Thyroid gland (tissue), 4 donors: ENCODE results near the gene HID1. TPM values are rescaled to one million over a fixed set of nuclear protein-coding genes. Genes with fewer than 3 reads are reported as not detected.

ENCODE experiments used
- DNase-seq, 2 donors: peaks; one replicate each; pipeline ENCODE4 v3.0.0-alpha.2; 2019
- H3K27ac ChIP-seq, 3 donors: fragments of 200-600 bp; sonication (generic); 1 replicate in 2 of 3; 2 replicates in 1 of 3; pipeline ENCODE4 v1.5.1; 2016 to 2019; ENCODE audit warnings: mild to moderate bottlenecking in 1 of 3, moderate library complexity in 1 of 3
- H3K27me3 ChIP-seq: fragments of 200-600 bp; sonication (generic); one replicate; pipeline ENCODE4 v1.5.1; 2019
- H3K36me3 ChIP-seq, 2 donors: fragments of 200-600 bp; sonication (generic); one replicate each; pipeline ENCODE4 v1.5.1; 2016 to 2019
- H3K4me1 ChIP-seq, 2 donors: fragments of 200-600 bp; sonication (generic); one replicate each; pipeline ENCODE4 v1.5.1; 2017 to 2019
- H3K4me3 ChIP-seq, 3 donors: fragments of 200-600 bp; sonication (generic); replicated peaks in 1 of 3; 1 replicate in 2 of 3; 2 replicates in 1 of 3; pipeline ENCODE4 v1.5.1; 2016; ENCODE audit warnings: mild to moderate bottlenecking in 1 of 3
- H3K9me3 ChIP-seq: fragments of 200-600 bp; sonication (generic); one replicate; pipeline ENCODE4 v1.5.1; 2017
- CTCF ChIP-seq, 6 experiments: fragments of 200-600 bp in 3 of 6; fragments of 450-650 bp in 3 of 6; sonication (generic) in 3 of 6; IDR thresholded peaks; one replicate each; pipeline ENCODE4 v1.5.1; 2016 to 2019; ENCODE audit warnings: antibody characterized with exemption in 6 of 6, mild to moderate bottlenecking in 2 of 6, inconsistent platforms in 1 of 6, moderate library complexity in 1 of 6
- POLR2A ChIP-seq, 2 donors: fragments of 450-650 bp; IDR thresholded peaks; one replicate each; pipeline ENCODE4 v1.6.1; 2017; ENCODE audit warnings: antibody characterized with exemption in 2 of 2, mild to moderate bottlenecking in 2 of 2, moderate library complexity in 1 of 2
- WGBS, 2 donors: methylation state at CpG; one replicate each; pipeline ENCODE4 v1.1.5; 2017; 5-methylcytosine and 5-hydroxymethylcytosine counted together
- intact Hi-C: fragments of 100-400 bp; cut with DNase I; formaldehyde crosslinking; loops from one replicate; pipeline ENCODE4 v1.15.1; 2023
- total RNA-seq, 4 donors: library from RNA; depleted of rRNA; stranded (reverse); fragments of >200 nt; gene quantifications; one replicate each; pipeline ENCODE4 v1.2.3, GENCODE V29; 2016

HID1 gene
- total RNA-seq, 4 donors from 2014 or later, result 19.4 to 27.4 (median 21.3) TPM

GRCh38 chr17:74981979-74982662, 9.6 kb upstream of the HID1 start:
- TF ChIP-seq POLR2A (IDR thresholded peaks at IDR 0.05) (peak in 1 of 2 donors; percentile 90), CTCF (IDR thresholded peaks at IDR 0.05) (peak in 2 of 6 experiments; percentile 6 to 10)
- Histone ChIP-seq H3K4me1 (peaks cover 17 to 25% of the 10 kb centered on the region in 2 donors), H3K36me3 (no peaks in the 10 kb centered on the region), H3K4me3 (peak overlapping the region; percentile 23 to 58 (median 43)), H3K9me3 (no peaks in the 10 kb centered on the region), H3K27ac (peak overlapping the region; percentile 45 to 89 (median 79)), H3K27me3 (no peaks in the 10 kb centered on the region)
- peak; percentile 80 to 83 for DNase-seq
- intact Hi-C loops, result no loop called here
- WGBS, 2 donors, result 0 to 1% methylated on average over 12 to 22 of the region's 61 CpGs

GRCh38 chr17:74981318-74981978, 8.9 kb upstream of the HID1 start:
- DNase-seq, result no peak
- H3K4me1 ChIP-seq, result peaks cover 13 to 19% of the 10 kb centered on the region in 2 donors
- H3K27ac ChIP-seq, result peak overlapping the region; percentile 45 to 89 (median 79)
- H3K36me3 ChIP-seq, result no peaks in the 10 kb centered on the region
- no peaks in the 10 kb centered on the region for H3K27me3 ChIP-seq
- intact Hi-C loops, result no loop called here
- no peak for TF ChIP-seq POLR2A (IDR thresholded peaks at IDR 0.05)
- TF ChIP-seq CTCF (IDR thresholded peaks at IDR 0.05), result no peak
- 54 to 60% methylated on average over 16 of the region's 16 CpGs for WGBS, 2 donors
- peak overlapping the region; percentile 23 to 58 (median 43) for H3K4me3 ChIP-seq
- no peaks in the 10 kb centered on the region for H3K9me3 ChIP-seq

GRCh38 chr17:74979408-74980146, 7.0 kb upstream of the HID1 start:
- no peak overlapping the region for H3K4me3 ChIP-seq
- WGBS, 2 donors, result 79 to 80% methylated on average over 17 of the region's 17 CpGs
- no peaks in the 10 kb centered on the region for H3K27me3 ChIP-seq
- DNase-seq, result no peak
- H3K4me1 ChIP-seq, result peaks cover 13 to 19% of the 10 kb centered on the region in 2 donors
- H3K36me3 ChIP-seq, result no peaks in the 10 kb centered on the region
- no peak overlapping the region for H3K27ac ChIP-seq
- intact Hi-C loops, result no loop called here
- no peaks in the 10 kb centered on the region for H3K9me3 ChIP-seq
- TF ChIP-seq POLR2A (IDR thresholded peaks at IDR 0.05) (no peak), CTCF (IDR thresholded peaks at IDR 0.05) (no peak)

GRCh38 chr17:74978240-74978639, 5.7 kb upstream of the HID1 start:
- Histone ChIP-seq H3K27me3 (no peaks in the 10 kb centered on the region), H3K27ac (no peak overlapping the region), H3K9me3 (no peaks in the 10 kb centered on the region), H3K36me3 (no peaks in the 10 kb centered on the region), H3K4me1 (peaks cover 13 to 19% of the 10 kb centered on the region in 2 donors), H3K4me3 (no peak overlapping the region)
- WGBS, 2 donors, result 72 to 89% methylated on average over 3 of the region's 3 CpGs
- intact Hi-C loops, result no loop called here
- TF ChIP-seq CTCF (IDR thresholded peaks at IDR 0.05) (no peak), POLR2A (IDR thresholded peaks at IDR 0.05) (no peak)
- no peak for DNase-seq
